ENCODE data around the gene SFN. TPM values are rescaled to one million over a fixed set of nuclear protein-coding genes. Genes with fewer than 3 reads are reported as not detected.

SFN gene
- total RNA-seq, result 1 to 10 TPM in 1 of 2 donors, under 1 TPM in 1; 0.86 to 2.2 TPM

DNA sequence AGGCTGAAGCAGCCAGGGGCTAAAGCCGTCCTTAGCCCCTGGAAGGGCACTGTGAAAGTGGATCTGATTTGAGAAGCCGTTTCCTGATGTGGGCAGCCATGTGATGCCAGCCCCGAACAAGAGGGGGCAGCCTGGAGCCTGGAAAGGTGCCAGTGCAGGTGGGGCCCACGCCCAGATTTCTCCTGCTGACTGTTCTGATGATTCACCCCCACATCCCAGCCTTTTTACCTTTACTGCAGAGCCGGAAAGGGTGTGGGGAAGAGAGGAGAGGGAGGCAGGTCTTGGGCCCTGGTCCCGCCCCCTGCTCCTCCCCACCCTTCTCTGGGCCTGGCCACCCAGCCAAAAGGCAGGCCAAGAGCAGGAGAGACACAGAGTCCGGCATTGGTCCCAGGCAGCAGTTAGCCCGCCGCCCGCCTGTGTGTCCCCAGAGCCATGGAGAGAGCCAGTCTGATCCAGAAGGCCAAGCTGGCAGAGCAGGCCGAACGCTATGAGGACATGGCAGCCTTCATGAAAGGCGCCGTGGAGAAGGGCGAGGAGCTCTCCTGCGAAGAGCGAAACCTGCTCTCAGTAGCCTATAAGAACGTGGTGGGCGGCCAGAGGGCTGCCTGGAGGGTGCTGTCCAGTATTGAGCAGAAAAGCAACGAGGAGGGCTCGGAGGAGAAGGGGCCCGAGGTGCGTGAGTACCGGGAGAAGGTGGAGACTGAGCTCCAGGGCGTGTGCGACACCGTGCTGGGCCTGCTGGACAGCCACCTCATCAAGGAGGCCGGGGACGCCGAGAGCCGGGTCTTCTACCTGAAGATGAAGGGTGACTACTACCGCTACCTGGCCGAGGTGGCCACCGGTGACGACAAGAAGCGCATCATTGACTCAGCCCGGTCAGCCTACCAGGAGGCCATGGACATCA, at the start of gene SFN:
Gene SFN (plus strand): TSS at position 369 of the 904 bp plus-strand sequence. CDS start 64 bp downstream, at position 433.
- H3K9me3 Mint-ChIP-seq, result no peaks in the 10 kb centered on the region
- ATAC-seq (replicated peaks in 1 of 2) (no peak), DNase-seq (peak; percentile 61 to 66)
- no peaks in the 10 kb centered on the region for H3K36me3 Mint-ChIP-seq (ENCODE audit: insufficient read depth in 2 of 2)
- H3K4me1 Mint-ChIP-seq (ENCODE audit: low read depth), result peaks cover 25% of the 10 kb centered on the region
- peak within 1 kb of the TSS; percentile 61 for H3K27ac Mint-ChIP-seq
- peak within 1 kb of the TSS; percentile 96 to 98 for H3K4me3 Mint-ChIP-seq
- H3K27me3 Mint-ChIP-seq (ENCODE audit: low read depth), result no peaks in the 10 kb centered on the region

DNA sequence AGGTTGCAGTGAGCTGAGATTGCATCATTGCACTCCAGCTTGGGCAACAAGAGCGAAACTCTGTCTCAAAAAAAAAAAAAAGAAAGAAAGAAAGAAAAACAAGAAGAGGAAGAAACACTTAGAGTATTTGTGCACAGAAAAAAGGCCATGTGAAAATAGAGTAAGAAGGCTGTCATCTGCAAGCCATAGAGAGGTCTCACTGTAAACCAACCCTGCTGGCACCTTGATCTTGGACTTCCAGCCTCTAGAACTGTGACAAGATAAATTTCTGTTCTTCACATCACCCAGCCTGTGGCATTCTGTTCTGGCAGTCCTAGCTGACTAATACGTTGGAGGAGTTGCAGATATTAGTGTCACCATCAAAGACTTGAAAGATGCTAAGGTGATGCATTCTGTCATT, 48.6 kb upstream of the SFN start:
- DNase-seq, result no peak
- no peak for ATAC-seq (replicated peaks in 1 of 2)
- H3K27ac Mint-ChIP-seq, result no peak overlapping the region
- H3K9me3 Mint-ChIP-seq, result no peaks in the 10 kb centered on the region
- H3K27me3 Mint-ChIP-seq (ENCODE audit: low read depth), result no peaks in the 10 kb centered on the region
- no peak overlapping the region for H3K4me3 Mint-ChIP-seq
- H3K36me3 Mint-ChIP-seq (ENCODE audit: insufficient read depth in 2 of 2), result no peaks in the 10 kb centered on the region
- peaks cover 27% of the 10 kb centered on the region for H3K4me1 Mint-ChIP-seq (ENCODE audit: low read depth)

DNA sequence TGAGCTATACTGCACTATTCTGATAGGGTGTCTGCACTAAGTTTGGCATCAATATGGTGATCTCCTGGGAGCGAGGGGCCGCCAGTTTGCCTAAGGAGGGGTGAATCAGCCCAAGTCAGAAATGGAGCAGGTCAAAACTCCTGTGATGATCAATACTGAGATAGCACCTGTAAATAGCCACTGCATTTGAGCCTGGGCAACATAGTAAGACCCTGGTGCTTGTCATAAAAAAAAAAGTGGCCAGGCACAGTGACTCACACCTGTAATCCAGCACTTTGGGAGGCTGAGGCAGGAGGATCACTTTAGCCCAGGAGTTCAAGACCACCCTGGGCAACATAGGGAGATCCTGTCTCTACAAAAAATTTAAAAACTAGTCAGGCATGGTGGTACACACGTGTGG, 48.1 kb upstream of the SFN start:
- H3K4me1 Mint-ChIP-seq (ENCODE audit: low read depth), result peaks cover 27% of the 10 kb centered on the region
- ATAC-seq (replicated peaks in 1 of 2), result no peak
- no peak overlapping the region for H3K4me3 Mint-ChIP-seq
- no peaks in the 10 kb centered on the region for H3K27me3 Mint-ChIP-seq (ENCODE audit: low read depth)
- H3K36me3 Mint-ChIP-seq (ENCODE audit: insufficient read depth in 2 of 2), result no peaks in the 10 kb centered on the region
- DNase-seq, result no peak
- no peaks in the 10 kb centered on the region for H3K9me3 Mint-ChIP-seq
- no peak overlapping the region for H3K27ac Mint-ChIP-seq

DNA sequence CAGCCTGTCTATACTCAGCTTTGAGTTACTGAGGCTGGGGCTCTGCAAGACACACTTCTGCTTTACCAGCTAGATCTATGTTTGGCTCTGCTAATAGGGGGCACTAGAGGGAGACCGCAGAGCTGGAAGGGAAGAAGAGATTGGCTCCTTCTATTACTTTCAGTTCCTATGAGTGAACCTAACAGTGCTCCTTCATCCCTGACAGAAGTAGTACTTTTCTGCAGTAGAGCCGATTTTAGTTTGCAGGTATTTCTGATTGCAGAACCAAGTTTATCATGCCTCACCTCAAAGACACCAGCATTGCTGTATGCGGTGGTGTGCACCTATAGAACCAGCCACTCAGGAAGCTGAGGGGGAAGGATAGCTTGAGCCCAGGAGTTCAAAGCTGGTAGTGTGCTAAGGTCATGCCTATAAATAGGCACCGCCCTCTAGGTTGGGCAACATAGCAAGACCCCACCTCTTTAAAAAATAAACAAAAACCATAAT, 42.1 kb upstream of the SFN start:
- peak; percentile 59 to 73 for ATAC-seq (replicated peaks in 1 of 2)
- Mint-ChIP-seq H3K27me3 (ENCODE audit: low read depth) (no peaks in the 10 kb centered on the region), H3K4me1 (ENCODE audit: low read depth) (peaks cover 16% of the 10 kb centered on the region), H3K9me3 (no peaks in the 10 kb centered on the region), H3K36me3 (ENCODE audit: insufficient read depth in 2 of 2) (no peaks in the 10 kb centered on the region), H3K27ac (no peak overlapping the region), H3K4me3 (peak overlapping the region in 1 of 2 donors; percentile 49)
- no peak for DNase-seq

DNA sequence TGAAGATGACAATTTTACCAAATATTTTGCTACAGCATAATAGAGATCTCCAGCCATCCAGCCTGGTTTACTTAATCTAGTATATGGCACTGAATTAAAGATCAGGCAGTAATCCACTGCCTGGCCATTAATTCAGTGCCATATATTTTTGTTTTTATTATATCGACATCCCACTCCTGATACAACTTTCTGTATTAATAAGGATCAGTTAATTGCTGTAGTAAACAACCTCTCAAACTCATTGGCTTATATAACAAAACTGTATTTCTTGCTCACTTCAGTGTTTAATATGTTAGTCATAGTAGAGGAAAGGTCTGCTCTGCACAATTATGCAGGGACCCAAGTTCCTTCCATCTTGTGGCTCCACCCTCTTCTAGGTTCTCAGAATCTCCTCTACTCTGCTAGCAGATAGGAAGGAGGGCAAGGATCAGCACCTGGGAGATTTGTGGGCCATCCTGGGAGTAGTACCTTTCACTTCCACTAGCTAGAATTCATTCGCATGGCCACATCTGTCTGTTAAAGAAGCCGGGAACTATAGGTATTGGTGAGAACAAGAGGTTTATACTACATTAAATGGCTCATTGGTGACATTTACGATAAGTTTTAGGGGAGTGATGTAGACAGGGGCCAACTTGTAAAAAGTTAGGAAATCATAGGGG, 40.1 kb upstream of the SFN start:
- peaks cover 27% of the 10 kb centered on the region for H3K4me1 Mint-ChIP-seq (ENCODE audit: low read depth)
- H3K36me3 Mint-ChIP-seq (ENCODE audit: insufficient read depth in 2 of 2), result peaks cover 6 to 7% of the 10 kb centered on the region in 2 donors
- DNase-seq, result no peak
- no peak for ATAC-seq (replicated peaks in 1 of 2)
- H3K27me3 Mint-ChIP-seq (ENCODE audit: low read depth), result no peaks in the 10 kb centered on the region
- no peak overlapping the region for H3K27ac Mint-ChIP-seq
- H3K4me3 Mint-ChIP-seq, result no peak overlapping the region
- no peaks in the 10 kb centered on the region for H3K9me3 Mint-ChIP-seq

DNA sequence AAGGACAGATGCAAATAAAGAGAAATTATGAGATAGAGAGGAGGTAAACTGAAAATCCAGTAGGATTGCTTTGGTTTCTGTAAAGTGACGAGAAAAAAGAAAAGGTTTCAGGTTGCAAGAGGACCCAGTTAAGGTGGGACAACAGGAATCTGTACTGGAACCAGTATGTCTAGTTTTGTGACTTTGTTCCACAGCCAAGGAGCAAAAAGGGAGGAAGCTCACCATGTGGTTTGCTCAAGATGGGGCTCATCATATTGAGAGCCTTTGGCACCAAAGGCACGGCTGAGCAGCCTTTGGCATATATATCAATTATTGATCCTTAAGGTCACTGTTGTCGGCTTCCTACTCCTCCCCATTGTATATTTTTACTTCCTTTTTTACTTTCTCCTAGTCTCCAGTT, 38.2 kb upstream of the SFN start:
- Mint-ChIP-seq H3K4me1 (ENCODE audit: low read depth) (peaks cover 46% of the 10 kb centered on the region), H3K9me3 (no peaks in the 10 kb centered on the region), H3K36me3 (ENCODE audit: insufficient read depth in 2 of 2) (peaks cover 7 to 12% of the 10 kb centered on the region in 2 donors), H3K27me3 (ENCODE audit: low read depth) (no peaks in the 10 kb centered on the region), H3K4me3 (no peak overlapping the region), H3K27ac (peak overlapping the region; percentile 58)
- DNase-seq, result no peak
- ATAC-seq (replicated peaks in 1 of 2), result no peak

DNA sequence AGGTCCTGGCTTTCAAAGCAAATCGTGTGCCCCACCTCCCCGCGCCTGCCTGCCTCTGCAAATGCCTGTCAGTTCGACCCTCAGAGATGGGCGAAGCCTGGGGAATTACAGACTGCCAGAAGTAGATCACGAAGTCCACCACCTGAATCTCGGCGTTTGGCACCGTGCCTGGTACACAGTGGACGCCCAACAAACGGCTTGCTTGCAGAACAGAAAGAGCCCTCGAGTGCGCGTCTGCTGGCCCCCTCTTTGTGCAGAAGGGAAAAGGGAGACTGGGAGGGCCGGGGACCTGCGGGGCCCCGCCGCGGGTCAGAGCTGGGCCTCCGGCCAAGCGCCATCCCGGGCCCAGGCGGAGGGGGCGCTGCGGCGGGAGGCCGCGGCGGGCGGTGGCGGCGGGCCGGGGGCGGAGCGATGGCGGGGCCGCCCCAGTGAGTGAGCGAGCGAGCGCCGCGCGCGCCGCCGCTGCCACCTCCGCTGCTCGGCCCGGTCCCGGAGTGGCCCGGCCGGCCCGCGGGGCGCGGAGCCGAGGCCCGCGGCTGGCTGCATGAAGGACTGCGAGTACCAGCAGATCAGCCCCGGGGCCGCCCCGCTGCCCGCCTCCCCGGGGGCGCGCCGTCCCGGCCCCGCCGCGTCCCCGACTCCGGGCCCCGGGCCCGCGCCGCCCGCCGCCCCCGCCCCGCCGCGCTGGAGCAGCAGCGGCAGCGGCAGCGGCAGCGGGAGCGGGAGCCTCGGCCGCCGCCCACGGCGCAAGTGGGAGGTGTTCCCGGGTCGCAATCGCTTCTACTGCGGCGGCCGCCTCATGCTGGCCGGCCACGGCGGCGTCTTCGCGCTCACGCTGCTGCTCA, 36.5 kb upstream of the SFN start, which contains the start of gene ZDHHC18:
Gene ZDHHC18 (plus strand): TSS at position 428 of the 845 bp plus-strand sequence. CDS start 117 bp downstream, at position 545.
- Mint-ChIP-seq H3K27ac (peak within 1 kb of the TSS; percentile 94), H3K4me1 (ENCODE audit: low read depth) (peaks cover 56% of the 10 kb centered on the region), H3K27me3 (ENCODE audit: low read depth) (no peaks in the 10 kb centered on the region), H3K4me3 (peak within 1 kb of the TSS; percentile 94 to 96), H3K36me3 (ENCODE audit: insufficient read depth in 2 of 2) (peaks cover 8 to 16% of the 10 kb centered on the region in 2 donors), H3K9me3 (no peaks in the 10 kb centered on the region)
- ATAC-seq (replicated peaks in 1 of 2) (peak; percentile 88 to 93), DNase-seq (peak; percentile 78 to 90)

DNA sequence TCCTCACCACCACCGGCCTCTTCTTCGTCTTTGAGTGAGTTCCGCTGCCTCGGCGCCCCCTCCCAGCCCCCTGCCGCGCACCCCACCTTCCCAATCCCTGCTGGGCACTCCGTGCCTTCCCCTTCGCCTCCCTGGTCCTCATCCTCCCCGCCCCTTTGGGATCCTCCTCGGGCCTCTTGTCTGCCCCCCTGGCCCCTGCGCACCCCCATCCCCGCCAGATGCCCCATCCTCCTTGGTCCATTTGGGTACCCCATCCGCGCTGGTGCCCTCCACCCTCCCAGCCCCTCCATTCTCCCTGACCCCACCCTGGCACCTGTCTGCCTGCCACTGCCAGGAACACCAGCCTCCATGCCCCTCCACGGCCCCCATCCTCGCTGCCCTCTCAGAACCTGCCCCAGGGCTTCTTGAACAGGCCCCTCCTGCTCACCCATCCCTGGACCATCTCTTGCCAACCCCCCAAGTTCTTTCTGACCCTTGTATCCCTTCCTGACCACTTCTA, 35.8 kb upstream of the SFN start:
- H3K36me3 Mint-ChIP-seq (ENCODE audit: insufficient read depth in 2 of 2), result peaks cover 8 to 16% of the 10 kb centered on the region in 2 donors
- H3K4me1 Mint-ChIP-seq (ENCODE audit: low read depth), result peaks cover 62% of the 10 kb centered on the region
- no peaks in the 10 kb centered on the region for H3K27me3 Mint-ChIP-seq (ENCODE audit: low read depth)
- ATAC-seq (replicated peaks in 1 of 2) (no peak), DNase-seq (no peak)
- H3K27ac Mint-ChIP-seq, result peak overlapping the region; percentile 90
- peak overlapping the region; percentile 91 to 94 for H3K4me3 Mint-ChIP-seq
- H3K9me3 Mint-ChIP-seq, result no peaks in the 10 kb centered on the region

DNA sequence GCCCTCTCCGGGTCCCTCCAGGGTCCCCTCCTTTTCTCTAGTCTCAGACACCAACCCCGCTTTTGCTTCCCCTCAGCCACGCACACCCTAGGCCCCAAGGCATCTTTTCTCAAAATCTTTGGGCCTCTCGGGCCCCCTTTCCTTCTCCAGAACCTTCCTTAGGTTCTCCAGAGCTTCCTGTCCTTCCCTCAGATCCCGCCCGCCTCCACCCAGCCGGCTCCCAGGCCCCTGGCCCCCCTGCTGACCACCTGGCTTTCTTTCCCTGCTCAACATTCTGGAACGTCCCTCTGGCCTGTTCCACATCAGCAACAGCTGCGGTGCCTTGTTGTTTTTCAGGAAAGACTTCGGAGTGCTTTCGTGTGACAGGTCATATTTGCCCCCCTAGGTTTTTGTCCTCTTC, 35.3 kb upstream of the SFN start:
- H3K9me3 Mint-ChIP-seq, result no peaks in the 10 kb centered on the region
- H3K36me3 Mint-ChIP-seq (ENCODE audit: insufficient read depth in 2 of 2), result peaks cover 10 to 16% of the 10 kb centered on the region in 2 donors

DNA sequence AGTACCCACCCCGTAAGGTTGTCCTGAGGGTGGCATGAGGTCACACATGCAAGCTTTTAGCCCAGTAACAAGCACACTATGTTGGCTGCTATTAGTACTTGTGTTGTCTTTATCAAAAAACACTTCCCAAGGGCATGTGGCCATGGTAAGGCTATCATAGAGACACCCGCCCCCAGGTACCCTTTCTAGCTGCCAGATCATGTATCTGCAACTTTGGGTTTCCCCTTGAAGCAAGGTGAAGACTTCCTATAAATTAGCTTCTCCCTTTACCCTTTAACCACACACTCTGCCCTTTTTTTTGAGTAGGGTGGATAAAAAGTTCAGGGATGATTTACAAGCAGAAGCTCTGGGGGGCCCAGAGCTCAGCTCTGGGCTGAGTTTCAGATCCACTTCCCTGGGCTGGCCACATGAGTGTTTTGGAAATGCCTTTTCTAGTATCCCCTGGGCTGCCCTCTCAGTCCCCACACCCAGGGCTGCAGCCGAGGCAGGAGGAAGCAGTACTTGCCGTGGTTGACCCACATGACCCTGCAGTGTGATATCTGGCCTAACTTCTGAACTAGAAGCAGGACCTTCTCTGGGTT, 34.4 kb upstream of the SFN start:
- Mint-ChIP-seq H3K4me1 (ENCODE audit: low read depth) (peaks cover 71% of the 10 kb centered on the region), H3K36me3 (ENCODE audit: insufficient read depth in 2 of 2) (peaks cover 13 to 16% of the 10 kb centered on the region in 2 donors), H3K27ac (peak overlapping the region; percentile 90), H3K9me3 (no peaks in the 10 kb centered on the region), H3K27me3 (ENCODE audit: low read depth) (no peaks in the 10 kb centered on the region), H3K4me3 (peak overlapping the region; percentile 91 to 94)
- ATAC-seq (replicated peaks in 1 of 2) (no peak), DNase-seq (no peak)

More for the DNA sequence above, 35.3 kb upstream of the SFN start:
- peak overlapping the region; percentile 91 to 94 for H3K4me3 Mint-ChIP-seq
- peak overlapping the region; percentile 90 for H3K27ac Mint-ChIP-seq
- no peak for DNase-seq
- peaks cover 67% of the 10 kb centered on the region for H3K4me1 Mint-ChIP-seq (ENCODE audit: low read depth)
- no peaks in the 10 kb centered on the region for H3K27me3 Mint-ChIP-seq (ENCODE audit: low read depth)
- ATAC-seq (replicated peaks in 1 of 2), result no peak

DNA sequence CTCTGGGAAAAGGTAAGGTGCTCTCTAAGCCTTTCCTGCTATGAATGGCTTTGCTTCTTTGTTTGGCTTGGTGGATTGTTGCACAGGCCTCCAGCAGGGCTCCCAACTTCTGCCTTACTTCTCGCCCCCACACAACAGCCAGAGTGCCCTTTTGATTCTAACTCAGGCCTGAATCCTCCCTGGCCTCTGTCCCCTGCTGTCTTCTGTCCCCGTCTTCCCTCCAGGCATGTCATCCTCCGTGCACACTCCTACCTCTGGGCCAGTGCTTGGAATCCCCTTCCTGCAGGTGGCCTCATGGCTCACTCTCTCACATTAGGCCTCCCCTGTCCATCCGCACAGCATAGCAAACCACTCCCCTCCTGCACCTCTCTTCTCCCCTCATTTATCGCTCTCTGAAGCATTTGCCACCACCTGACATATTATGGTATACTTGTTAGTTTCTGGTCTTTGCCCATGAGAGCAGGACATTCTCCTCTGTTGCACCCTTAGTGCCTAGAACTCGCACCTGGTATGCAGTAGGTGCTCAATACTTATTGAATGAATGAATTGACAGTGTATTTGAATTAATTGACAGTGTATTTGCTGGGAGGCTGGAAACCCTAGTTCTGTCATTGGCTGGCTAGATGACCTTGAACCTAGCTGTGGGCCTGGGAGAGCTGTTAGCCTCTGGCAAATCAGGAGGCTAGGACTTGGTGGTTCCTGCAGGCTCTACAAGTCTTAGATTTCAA, 33.6 kb upstream of the SFN start:
- ATAC-seq (replicated peaks in 1 of 2) (no peak), DNase-seq (no peak)
- H3K27ac Mint-ChIP-seq, result peak overlapping the region; percentile 81
- peak overlapping the region; percentile 91 to 94 for H3K4me3 Mint-ChIP-seq
- H3K9me3 Mint-ChIP-seq, result no peaks in the 10 kb centered on the region
- H3K36me3 Mint-ChIP-seq (ENCODE audit: insufficient read depth in 2 of 2), result peaks cover 13 to 20% of the 10 kb centered on the region in 2 donors
- H3K4me1 Mint-ChIP-seq (ENCODE audit: low read depth), result peaks cover 79% of the 10 kb centered on the region
- H3K27me3 Mint-ChIP-seq (ENCODE audit: low read depth), result no peaks in the 10 kb centered on the region
